WERI-Rb-1 (cell line): ENCODE measurements around the gene E2F3.

Source experiments
- DNase-seq: peaks from one replicate; pipeline ENCODE4 v3.0.0-alpha.2; 2020
- H3K27ac ChIP-seq: fragments of 250-450 bp; sonication (Bioruptor Pico); 2 replicates; pipeline ENCODE4 v1.5.1; 2020; ENCODE audit warnings: mild to moderate bottlenecking, moderate library complexity
- H3K27me3 ChIP-seq: fragments of 250-450 bp; sonication (Bioruptor Pico); 2 replicates; pipeline ENCODE4 v1.5.1; 2021; ENCODE audit warnings: mild to moderate bottlenecking, low read depth, moderate library complexity; ENCODE audit not compliant: insufficient read depth, severe bottlenecking
- H3K36me3 ChIP-seq: fragments of 250-450 bp; sonication (Bioruptor Pico); 2 replicates; pipeline ENCODE4 v1.5.1; 2020; ENCODE audit warnings: mild to moderate bottlenecking, moderate library complexity
- H3K4me3 ChIP-seq: 2 replicates; pipeline ENCODE4 v1.5.1; 2011; ENCODE audit warnings: low read depth, mild to moderate bottlenecking, control low read depth, low read length
- H3K9me3 ChIP-seq: fragments of 250-450 bp; sonication (Bioruptor Pico); 2 replicates; pipeline ENCODE4 v1.5.1; 2021; ENCODE audit warnings: mild to moderate bottlenecking, moderate library complexity; ENCODE audit not compliant: severe bottlenecking
- CTCF ChIP-seq: IDR thresholded peaks from 2 replicates; pipeline ENCODE4 v1.5.1; 2011; ENCODE audit warnings: low read depth, mild to moderate bottlenecking, control low read depth, inconsistent platforms, low read length

Gene E2F3

GRCh38 chr6:20414711-20415110, 13.0 kb downstream of the E2F3 start:
- Histone ChIP-seq H3K27me3 (no peaks in the 10 kb centered on the region), H3K9me3 (no peaks in the 10 kb centered on the region), H3K4me3 (no peak overlapping the region), H3K27ac (no peak overlapping the region), H3K36me3 (peaks cover 69% of the 10 kb centered on the region)
- TF ChIP-seq CTCF: no peak
- no peak for DNase-seq

DNA sequence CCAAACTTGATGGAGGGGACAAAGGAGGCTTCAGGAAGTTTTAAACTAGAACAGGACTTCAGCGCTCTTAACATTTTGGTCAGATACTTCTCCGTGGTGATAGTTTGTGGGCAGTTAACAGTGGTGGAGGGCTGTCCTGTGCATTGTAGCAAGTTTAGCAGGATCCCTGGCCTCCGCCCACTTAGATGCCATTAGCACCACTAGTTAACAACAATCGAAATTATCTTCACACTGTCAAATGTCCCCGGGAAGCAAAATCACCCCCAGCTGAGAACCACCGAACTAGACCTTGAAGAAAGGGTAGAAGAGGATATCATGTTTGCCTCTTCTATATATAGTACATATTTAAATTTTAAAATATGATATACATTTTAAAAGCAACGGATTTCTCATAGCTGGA, 13.6 kb downstream of the E2F3 start:
- TF ChIP-seq CTCF: no peak
- H3K4me3 ChIP-seq: no peak overlapping the region
- H3K27me3 ChIP-seq: no peaks in the 10 kb centered on the region
- H3K9me3 ChIP-seq: no peaks in the 10 kb centered on the region
- peaks cover 63% of the 10 kb centered on the region for H3K36me3 ChIP-seq
- DNase-seq: no peak
- no peak overlapping the region for H3K27ac ChIP-seq

DNA sequence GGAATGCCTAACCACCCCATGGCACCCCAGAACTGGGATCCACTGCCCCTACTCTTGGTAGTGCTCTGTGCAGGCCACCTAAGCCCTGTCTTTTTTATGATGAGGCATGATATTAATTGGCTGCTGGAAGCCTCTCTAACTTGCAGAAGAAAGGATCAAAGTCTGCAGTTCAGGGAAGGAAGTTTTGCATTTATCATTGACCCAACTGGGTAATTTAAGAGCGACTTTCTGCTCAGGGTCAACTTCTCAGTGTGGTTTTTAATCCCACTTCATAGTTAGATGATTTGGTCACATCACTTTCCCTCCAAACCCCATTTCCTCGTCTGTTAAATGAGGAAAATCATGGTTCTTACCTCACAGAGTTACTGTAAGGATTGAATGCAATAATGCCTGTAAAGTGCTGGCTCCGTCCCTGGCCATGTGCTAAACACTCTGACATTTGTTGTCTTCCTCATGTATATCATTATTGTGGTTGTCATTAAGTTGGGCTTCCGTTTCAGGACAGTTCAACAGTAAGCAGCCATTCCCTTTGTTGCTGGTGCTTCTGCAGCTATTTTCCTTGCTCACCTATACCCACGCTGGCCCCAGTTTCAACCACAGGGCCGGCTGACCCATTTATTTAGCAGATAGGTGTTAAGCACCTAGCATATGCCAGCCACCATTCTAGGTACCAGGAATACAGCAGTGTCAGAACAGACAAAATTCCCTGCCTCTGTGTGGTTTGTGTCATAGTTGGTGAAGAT, 14.2 kb downstream of the E2F3 start:
- TF ChIP-seq CTCF: no peak
- Histone ChIP-seq H3K36me3 (peaks cover 61% of the 10 kb centered on the region), H3K27ac (no peak overlapping the region), H3K9me3 (no peaks in the 10 kb centered on the region), H3K4me3 (no peak overlapping the region), H3K27me3 (no peaks in the 10 kb centered on the region)
- no peak for DNase-seq

GRCh38 chr6:20416567-20417345, 15.1 kb downstream of the E2F3 start:
- no peak for TF ChIP-seq CTCF
- DNase-seq: no peak
- Histone ChIP-seq H3K36me3 (peaks cover 56% of the 10 kb centered on the region), H3K4me3 (no peak overlapping the region), H3K9me3 (no peaks in the 10 kb centered on the region), H3K27me3 (no peaks in the 10 kb centered on the region), H3K27ac (no peak overlapping the region)

DNA sequence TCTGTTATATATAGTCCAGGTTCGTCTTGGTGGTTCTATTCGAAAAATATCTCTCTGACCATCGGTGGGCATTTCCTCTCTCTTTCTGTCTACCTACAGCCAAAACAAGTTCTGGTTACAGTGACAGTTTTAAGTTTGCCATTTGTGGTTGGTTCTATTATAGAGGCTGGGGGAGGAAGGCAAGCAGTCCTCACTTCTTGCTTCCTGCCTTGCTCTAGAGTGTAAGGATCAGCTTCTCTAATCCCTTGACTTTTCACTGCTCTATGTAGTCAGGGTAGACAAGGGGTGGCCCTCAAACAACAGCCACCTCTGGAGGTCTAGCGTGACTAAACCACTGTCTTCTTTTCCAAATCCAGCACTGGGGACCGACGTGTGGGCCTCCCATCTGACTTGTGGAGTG, 16.1 kb downstream of the E2F3 start:
- peaks cover 57% of the 10 kb centered on the region for H3K36me3 ChIP-seq
- H3K27ac ChIP-seq: no peak overlapping the region
- no peak for DNase-seq
- no peak overlapping the region for H3K4me3 ChIP-seq
- H3K27me3 ChIP-seq: no peaks in the 10 kb centered on the region
- H3K9me3 ChIP-seq: no peaks in the 10 kb centered on the region
- TF ChIP-seq CTCF: no peak
